SK-N-SH (cell line): Measurements from ENCODE around the gene OR2F1.

Source experiments
- RXRA ChIP-seq: IDR thresholded peaks from 2 replicates; pipeline ENCODE4 v1.4.0; 2012; ENCODE audit warnings: low read depth, mild to moderate bottlenecking, borderline replicate concordance
- YY1 ChIP-seq: IDR thresholded peaks from 2 replicates; pipeline ENCODE4 v1.4.0; 2012; ENCODE audit warnings: low read depth, mild to moderate bottlenecking

DNA sequence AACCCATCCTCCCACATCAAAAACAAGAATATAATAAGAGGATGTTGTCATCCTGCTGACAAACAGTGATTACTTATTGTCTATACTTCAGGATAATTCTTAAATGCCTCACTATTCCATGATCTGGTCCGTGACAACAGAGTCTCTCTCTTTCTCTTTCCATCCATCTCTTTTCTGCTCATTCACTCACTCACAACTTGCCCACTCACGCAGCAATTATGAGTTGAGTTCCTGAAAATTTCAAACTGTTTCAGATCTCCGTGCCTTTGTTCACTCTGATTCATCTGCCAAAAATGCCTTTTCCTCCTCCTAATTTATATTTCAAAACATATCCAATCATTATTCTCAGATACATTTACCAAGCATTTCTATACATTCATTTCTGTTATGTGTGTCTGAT is 46.9 kb downstream of the OR2F1 start:
- TF ChIP-seq RXRA (no peak), YY1 (no peak)
